WERI-Rb-1 (cell line): ENCODE data around the gene IDI2.
"Not testable (repeated sequence)": the region's sequence is repeated elsewhere in the genome, so short reads cannot be mapped to it uniquely, and the experiment has no call there.

ENCODE experiments used
- DNase-seq: peaks from one replicate; pipeline ENCODE4 v3.0.0-alpha.2; 2020
- H3K27ac ChIP-seq: fragments of 250-450 bp; sonication (Bioruptor Pico); 2 replicates; pipeline ENCODE4 v1.5.1; 2020; ENCODE audit warnings: mild to moderate bottlenecking, moderate library complexity
- H3K27me3 ChIP-seq: fragments of 250-450 bp; sonication (Bioruptor Pico); 2 replicates; pipeline ENCODE4 v1.5.1; 2021; ENCODE audit warnings: mild to moderate bottlenecking, low read depth, moderate library complexity; ENCODE audit not compliant: insufficient read depth, severe bottlenecking
- H3K36me3 ChIP-seq: fragments of 250-450 bp; sonication (Bioruptor Pico); 2 replicates; pipeline ENCODE4 v1.5.1; 2020; ENCODE audit warnings: mild to moderate bottlenecking, moderate library complexity
- H3K4me3 ChIP-seq: 2 replicates; pipeline ENCODE4 v1.5.1; 2011; ENCODE audit warnings: low read depth, mild to moderate bottlenecking, control low read depth, low read length
- H3K9me3 ChIP-seq: fragments of 250-450 bp; sonication (Bioruptor Pico); 2 replicates; pipeline ENCODE4 v1.5.1; 2021; ENCODE audit warnings: mild to moderate bottlenecking, moderate library complexity; ENCODE audit not compliant: severe bottlenecking
- TF ChIP-seq, protein P1 (sequence below): IDR thresholded peaks from 2 replicates; pipeline ENCODE4 v1.5.1; 2011; ENCODE audit warnings: low read depth, mild to moderate bottlenecking, control low read depth, inconsistent platforms, low read length

Gene IDI2

GRCh38 chr10:1044964-1045363 is 19.3 kb upstream of the IDI2 start:
- Histone ChIP-seq H3K27me3 (no peaks in the 10 kb centered on the region), H3K27ac (no peak overlapping the region), H3K36me3 (peaks cover 29% of the 10 kb centered on the region), H3K4me3 (no peak overlapping the region), H3K9me3 (no peaks in the 10 kb centered on the region)
- TF ChIP-seq, protein P1, sequence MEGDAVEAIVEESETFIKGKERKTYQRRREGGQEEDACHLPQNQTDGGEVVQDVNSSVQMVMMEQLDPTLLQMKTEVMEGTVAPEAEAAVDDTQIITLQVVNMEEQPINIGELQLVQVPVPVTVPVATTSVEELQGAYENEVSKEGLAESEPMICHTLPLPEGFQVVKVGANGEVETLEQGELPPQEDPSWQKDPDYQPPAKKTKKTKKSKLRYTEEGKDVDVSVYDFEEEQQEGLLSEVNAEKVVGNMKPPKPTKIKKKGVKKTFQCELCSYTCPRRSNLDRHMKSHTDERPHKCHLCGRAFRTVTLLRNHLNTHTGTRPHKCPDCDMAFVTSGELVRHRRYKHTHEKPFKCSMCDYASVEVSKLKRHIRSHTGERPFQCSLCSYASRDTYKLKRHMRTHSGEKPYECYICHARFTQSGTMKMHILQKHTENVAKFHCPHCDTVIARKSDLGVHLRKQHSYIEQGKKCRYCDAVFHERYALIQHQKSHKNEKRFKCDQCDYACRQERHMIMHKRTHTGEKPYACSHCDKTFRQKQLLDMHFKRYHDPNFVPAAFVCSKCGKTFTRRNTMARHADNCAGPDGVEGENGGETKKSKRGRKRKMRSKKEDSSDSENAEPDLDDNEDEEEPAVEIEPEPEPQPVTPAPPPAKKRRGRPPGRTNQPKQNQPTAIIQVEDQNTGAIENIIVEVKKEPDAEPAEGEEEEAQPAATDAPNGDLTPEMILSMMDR: no peak
- DNase-seq: no peak

DNA sequence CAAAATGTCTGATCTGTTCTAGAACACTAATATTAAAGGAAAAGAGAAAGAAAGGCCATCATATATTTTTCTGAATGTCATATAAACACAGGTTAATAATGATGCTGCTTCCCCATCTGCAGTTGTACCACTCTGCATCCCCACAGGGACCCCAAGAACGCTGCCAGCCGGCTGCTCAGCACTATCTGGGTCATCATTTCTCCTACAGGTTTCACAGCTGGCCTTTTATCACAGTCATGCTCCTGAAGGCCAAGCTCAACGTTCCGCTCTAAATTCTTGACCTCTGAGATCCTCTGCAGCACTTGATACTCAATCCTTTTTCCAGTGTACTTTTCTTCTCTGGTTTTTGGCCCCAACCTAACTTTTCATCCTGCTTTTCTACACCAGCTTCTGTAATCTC is 18.5 kb upstream of the IDI2 start:
- no peak overlapping the region for H3K27ac ChIP-seq

DNA sequence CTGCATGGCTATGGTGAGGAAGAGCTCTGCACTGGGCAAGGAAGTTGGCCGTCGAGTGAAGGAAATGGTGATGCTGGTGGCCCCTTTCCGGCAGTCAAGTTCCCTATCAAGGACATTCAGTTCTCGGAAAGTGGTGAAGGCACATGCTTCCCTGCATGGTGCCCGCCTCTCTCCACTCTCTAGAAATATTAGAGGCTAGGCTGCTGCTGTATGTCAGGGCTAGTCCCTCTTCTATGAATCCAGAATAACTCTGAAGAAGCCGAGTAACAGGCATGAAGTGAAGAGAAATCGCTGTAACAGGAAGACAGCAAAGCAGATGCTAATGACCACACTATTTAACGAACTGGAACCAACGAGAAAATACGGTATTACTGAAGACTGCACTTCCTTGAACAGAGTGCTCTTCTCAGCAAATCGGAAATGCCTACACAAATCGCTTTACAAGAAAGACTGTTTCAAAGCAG is 17.9 kb upstream of the IDI2 start:
- no peak for DNase-seq
- Histone ChIP-seq H3K27me3 (no peaks in the 10 kb centered on the region), H3K4me3 (no peak overlapping the region), H3K36me3 (peaks cover 29% of the 10 kb centered on the region), H3K9me3 (no peaks in the 10 kb centered on the region), H3K27ac (no peak overlapping the region)
- TF ChIP-seq, protein P1: no peak

More for the DNA sequence above, 18.5 kb upstream of the IDI2 start:
- no peak overlapping the region for H3K4me3 ChIP-seq
- H3K27me3 ChIP-seq: no peaks in the 10 kb centered on the region
- DNase-seq: no peak
- no peaks in the 10 kb centered on the region for H3K9me3 ChIP-seq
- TF ChIP-seq, protein P1: no peak
- peaks cover 29% of the 10 kb centered on the region for H3K36me3 ChIP-seq

DNA sequence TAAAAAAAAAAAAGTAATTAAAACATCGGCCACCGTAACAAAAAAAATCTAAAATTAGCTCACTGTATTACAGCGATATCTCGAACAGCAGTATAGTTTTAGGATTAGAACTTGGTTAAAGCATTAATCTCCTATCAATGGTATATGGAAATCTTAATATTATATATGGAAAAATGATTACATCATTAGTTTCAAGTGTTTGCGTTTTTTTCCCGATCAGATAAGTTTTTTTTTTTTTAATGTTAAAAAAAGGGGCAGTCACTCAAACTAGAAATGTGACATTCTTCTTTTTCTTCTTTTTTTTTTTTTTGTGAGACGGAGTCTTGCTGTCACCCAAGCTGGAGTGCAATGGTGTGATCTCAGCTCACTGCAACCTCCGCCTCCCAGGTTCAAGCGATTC is 15.9 kb upstream of the IDI2 start:
- Histone ChIP-seq H3K36me3 (peaks cover 29% of the 10 kb centered on the region), H3K4me3 (no peak overlapping the region), H3K9me3 (no peaks in the 10 kb centered on the region), H3K27me3 (no peaks in the 10 kb centered on the region), H3K27ac (no peak overlapping the region)
- TF ChIP-seq, protein P1: no peak
- no peak for DNase-seq

- Histone ChIP-seq H3K27ac (no peak overlapping the region), H3K36me3 (peaks cover 22% of the 10 kb centered on the region)
Observed at GRCh38 chr10:1040133-1040532, 14.5 kb upstream of the IDI2 start.

DNA sequence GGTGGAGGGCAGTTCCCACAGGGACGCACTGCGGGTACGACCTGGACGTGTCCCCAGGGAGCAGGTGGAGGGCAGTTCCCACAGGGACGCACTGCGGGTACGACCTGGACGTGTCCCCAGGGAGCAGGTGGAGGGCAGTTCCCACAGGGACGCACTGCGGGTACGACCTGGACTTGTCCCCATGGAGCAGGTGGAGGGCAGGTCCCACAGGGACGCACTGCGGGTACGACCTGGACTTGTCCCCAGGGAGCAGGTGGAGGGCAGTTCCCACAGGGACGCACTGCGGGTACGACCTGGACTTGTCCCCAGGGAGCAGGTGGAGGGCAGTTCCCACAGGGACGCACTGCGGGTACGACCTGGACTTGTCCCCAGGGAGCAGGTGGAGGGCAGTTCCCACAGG is 13.1 kb upstream of the IDI2 start:
- peaks cover 18% of the 10 kb centered on the region for H3K36me3 ChIP-seq
- H3K27me3 ChIP-seq: not testable (repeated sequence)

More at GRCh38 chr10:1040133-1040532, 14.5 kb upstream of the IDI2 start:
- TF ChIP-seq, protein P1: no peak
- DNase-seq: no peak
- no peaks in the 10 kb centered on the region for H3K9me3 ChIP-seq
- H3K4me3 ChIP-seq: no peak overlapping the region
- no peaks in the 10 kb centered on the region for H3K27me3 ChIP-seq

More for the DNA sequence above, 13.1 kb upstream of the IDI2 start:
- not testable (repeated sequence) for H3K9me3 ChIP-seq, H3K27ac ChIP-seq, H3K4me3 ChIP-seq, DNase-seq
